HG02973 (cell line): Measurements from ENCODE around the gene CD248.
"Not testable (repeated sequence)": the region's sequence is repeated elsewhere in the genome, so short reads cannot be mapped to it uniquely, and the experiment has no call there.

ENCODE experiments used
- ATAC-seq: cut with Tn5 transposase; IDR thresholded peaks from one replicate; pipeline ENCODE4 v1.9.1; 2021; ENCODE audit warnings: moderate library complexity; ENCODE audit not compliant: unreplicated experiment

Gene CD248

GRCh38 chr11:66316849-66317251 is at the start of gene CD248:
TSS of gene CD248 (minus strand) at chr11:66317044. CDS start at chr11:66317027, 17 bp downstream.
- no peak for ATAC-seq

GRCh38 chr11:66365711-66366619 is 49.1 kb upstream of the CD248 start:
- no peak for ATAC-seq

GRCh38 chr11:66365166-66365565 is 48.3 kb upstream of the CD248 start:
- ATAC-seq: no peak

GRCh38 chr11:66363805-66364535 is 47.1 kb upstream of the CD248 start:
- ATAC-seq: no peak

GRCh38 chr11:66363187-66363601 is 46.4 kb upstream of the CD248 start:
- ATAC-seq: no peak

- ATAC-seq: no peak
Measured at GRCh38 chr11:66362481-66363147, 45.8 kb upstream of the CD248 start.

- ATAC-seq: no peak
Measured at GRCh38 chr11:66361502-66361941, 44.7 kb upstream of the CD248 start.

- no peak for ATAC-seq
Measured at GRCh38 chr11:66360406-66361073, 43.7 kb upstream of the CD248 start.

- no peak for ATAC-seq
Measured at GRCh38 chr11:66359662-66360087, 42.8 kb upstream of the CD248 start.

- not testable (repeated sequence) for ATAC-seq
Measured at GRCh38 chr11:66350560-66351235, 33.9 kb upstream of the CD248 start.

- ATAC-seq: no peak
Measured at GRCh38 chr11:66349084-66349386, 32.2 kb upstream of the CD248 start.

- ATAC-seq: peak; percentile 37
Measured at GRCh38 chr11:66347425-66348276, 30.8 kb upstream of the CD248 start, which contains the start of gene B4GAT1. TSS of gene B4GAT1 (minus strand) at chr11:66347629. CDS start at chr11:66347545, 84 bp downstream.

GRCh38 chr11:66346476-66347424 is 29.9 kb upstream of the CD248 start:
- no peak for ATAC-seq

- ATAC-seq: no peak
Measured at GRCh38 chr11:66345316-66345649, 28.4 kb upstream of the CD248 start.

GRCh38 chr11:66344550-66345315 is 27.9 kb upstream of the CD248 start, which contains the start of gene BRMS1:
TSS of gene BRMS1 (minus strand) at chr11:66345104. CDS start at chr11:66342234, 2,870 bp downstream.
- ATAC-seq: peak; percentile 46

GRCh38 chr11:66343176-66343575 is 26.3 kb upstream of the CD248 start:
- ATAC-seq: no peak

GRCh38 chr11:66341502-66342126 is 24.8 kb upstream of the CD248 start:
- ATAC-seq: no peak
